Keratinocyte (primary cell): Measurements from ENCODE around the gene CXXC4. TPM values are rescaled to one million over a fixed set of nuclear protein-coding genes. Genes with fewer than 3 reads are reported as not detected.

Experiments
- DNase-seq: peaks from one replicate; pipeline ENCODE4 v3.0.0-alpha.2; 2011; ENCODE audit warnings: low read depth, missing footprints, low spot score
- FAIRE-seq: peaks from 2 replicates; lab custom pipeline; 2011; peaks lifted over from hg19 to GRCh38; lab: Jason Lieb, UNC
- H2AFZ ChIP-seq: 2 replicates; pipeline ENCODE4 v1.6.0; 2012; ENCODE audit warnings: low read length, control low read depth, inconsistent platforms; ENCODE audit not compliant: control insufficient read depth
- H3K27ac ChIP-seq: 2 replicates; pipeline ENCODE4 v1.5.1; 2011; ENCODE audit warnings: low read length; ENCODE audit not compliant: control insufficient read depth, insufficient read depth
- H3K27me3 ChIP-seq: 3 replicates; pipeline ENCODE4 v1.6.0; 2011; ENCODE audit warnings: low read length; ENCODE audit not compliant: control insufficient read depth, insufficient read depth; ENCODE audit errors: extremely low read depth
- H3K36me3 ChIP-seq, 2 experiments: 2 replicates in 1 of 2; 3 replicates in 1 of 2; pipeline ENCODE4 v1.5.1; 2011; ENCODE audit warnings: low read length in 2 of 2, mild to moderate bottlenecking in 1 of 2; ENCODE audit not compliant: control insufficient read depth in 2 of 2, insufficient read depth in 2 of 2; ENCODE audit errors: extremely low read depth in 1 of 2
- H3K4me1 ChIP-seq: 3 replicates; pipeline ENCODE4 v1.5.1; 2011; ENCODE audit warnings: low read length; ENCODE audit not compliant: control insufficient read depth, insufficient read depth; ENCODE audit errors: extremely low read depth
- H3K4me2 ChIP-seq: 3 replicates; pipeline ENCODE4 v1.6.0; 2011; ENCODE audit warnings: low read depth, low read length; ENCODE audit not compliant: control insufficient read depth, insufficient read depth; ENCODE audit errors: extremely low read depth
- H3K4me3 ChIP-seq, 3 experiments: fragments of 200-600 bp in 1 of 3; sonication (generic) in 1 of 3; 2 replicates in 2 of 3; 3 replicates in 1 of 3; pipeline ENCODE4 v1.5.1; 2011 to 2016; ENCODE audit warnings: low read length in 3 of 3, mild to moderate bottlenecking in 3 of 3, control low read depth in 2 of 3, inconsistent platforms in 1 of 3, low read depth in 1 of 3, mixed read lengths in 1 of 3, mixed run types in 1 of 3, moderate library complexity in 1 of 3; ENCODE audit not compliant: control insufficient read depth in 2 of 3, insufficient read depth in 2 of 3; ENCODE audit errors: extremely low read depth in 1 of 3
- H3K79me2 ChIP-seq: 2 replicates; pipeline ENCODE4 v1.6.0; 2012; ENCODE audit warnings: low read length; ENCODE audit not compliant: control insufficient read depth, insufficient read depth
- H3K9ac ChIP-seq: 3 replicates; pipeline ENCODE4 v1.6.0; 2011; ENCODE audit warnings: low read length; ENCODE audit not compliant: control insufficient read depth, insufficient read depth; ENCODE audit errors: extremely low read depth
- H3K9me1 ChIP-seq: 3 replicates; pipeline ENCODE4 v1.6.0; 2011; ENCODE audit warnings: low read length; ENCODE audit not compliant: control insufficient read depth, insufficient read depth; ENCODE audit errors: extremely low read depth
- H3K9me3 ChIP-seq: 2 replicates; pipeline ENCODE4 v1.5.1; 2012; ENCODE audit warnings: low read depth, low read length; ENCODE audit not compliant: control insufficient read depth
- H4K20me1 ChIP-seq: 3 replicates; pipeline ENCODE4 v1.6.0; 2011; ENCODE audit warnings: low read length; ENCODE audit not compliant: control insufficient read depth, insufficient read depth; ENCODE audit errors: extremely low read depth
- EZH2 ChIP-seq: IDR thresholded peaks from one replicate; pipeline ENCODE4 v1.6.1; 2012; ENCODE audit warnings: inconsistent platforms, mild to moderate bottlenecking, low read length, moderate library complexity
- dilution Hi-C: fragments of 300-500 bp; cut with MboI; formaldehyde crosslinking; loops from one replicate; pipeline ENCODE4 v1.7.0; 2020; ENCODE audit warnings: low sequenced_read_pairs; ENCODE audit not compliant: extremely low pct_ligation_motif_present
- polyA minus RNA-seq, 3 experiments: library from RNA; depleted of rRNA, polyadenylated mRNA; stranded (reverse); fragments of >200 nt; gene quantifications; 1 replicate in 1 of 3; 2 replicates in 1 of 3; 3 replicates in 1 of 3; pipeline ENCODE4 v1.2.3, GENCODE V29; 2011
- polyA plus RNA-seq, 5 experiments: library from polyadenylated mRNA; depleted of rRNA in 3 of 5; stranded (reverse) in 3 of 5; stranded (forward) in 1 of 5; unstranded in 1 of 5; fragments of >200 nt; gene quantifications; 1 replicate in 1 of 5; 2 replicates in 3 of 5; 3 replicates in 1 of 5; pipeline versions ENCODE4 v1.2.1 to v1.2.3, GENCODE V29; 2011 to 2012; ENCODE audit warnings: missing spikeins in 2 of 5, low read depth in 1 of 5, low replicate concordance in 1 of 5
- TF ChIP-seq, protein P1 (sequence below), 3 experiments: IDR thresholded peaks in 1 of 3; conservative IDR thresholded peaks in 1 of 3; optimal IDR thresholded peaks in 1 of 3; 2 replicates in 2 of 3; 3 replicates in 1 of 3; pipeline versions ENCODE3 to v1.5.1; 2011; ENCODE audit warnings: low read length in 3 of 3, mild to moderate bottlenecking in 3 of 3, moderate library complexity in 2 of 3, control low read depth in 1 of 3, inconsistent platforms in 1 of 3; ENCODE audit not compliant: insufficient read depth in 2 of 3; ENCODE audit errors: extremely low read depth in 1 of 3

The CXXC4 gene
- polyA plus RNA-seq (0.01 TPM in 1 of 3 replicates, not detected in the others), polyA minus RNA-seq (0.13 TPM in 1 of 3 replicates, not detected in the others)
- not detected for polyA plus RNA-seq (2011; ENCODE audit: low read depth)
- polyA plus RNA-seq (2011; cell fraction: cytosol; rRNA removed), result not detected in 2 replicates
- 0.03 TPM in 1 of 2 replicates, not detected in the other for polyA plus RNA-seq (2011; cell fraction: nucleus; rRNA removed)
- not detected in 2 replicates for polyA plus RNA-seq (2012; ENCODE audit: low replicate concordance)
- not detected for polyA minus RNA-seq (2011; cell fraction: cytosol; rRNA and poly(A)+ RNA removed)
- polyA minus RNA-seq (2011; cell fraction: nucleus; rRNA and poly(A)+ RNA removed), result not detected in 2 replicates

DNA sequence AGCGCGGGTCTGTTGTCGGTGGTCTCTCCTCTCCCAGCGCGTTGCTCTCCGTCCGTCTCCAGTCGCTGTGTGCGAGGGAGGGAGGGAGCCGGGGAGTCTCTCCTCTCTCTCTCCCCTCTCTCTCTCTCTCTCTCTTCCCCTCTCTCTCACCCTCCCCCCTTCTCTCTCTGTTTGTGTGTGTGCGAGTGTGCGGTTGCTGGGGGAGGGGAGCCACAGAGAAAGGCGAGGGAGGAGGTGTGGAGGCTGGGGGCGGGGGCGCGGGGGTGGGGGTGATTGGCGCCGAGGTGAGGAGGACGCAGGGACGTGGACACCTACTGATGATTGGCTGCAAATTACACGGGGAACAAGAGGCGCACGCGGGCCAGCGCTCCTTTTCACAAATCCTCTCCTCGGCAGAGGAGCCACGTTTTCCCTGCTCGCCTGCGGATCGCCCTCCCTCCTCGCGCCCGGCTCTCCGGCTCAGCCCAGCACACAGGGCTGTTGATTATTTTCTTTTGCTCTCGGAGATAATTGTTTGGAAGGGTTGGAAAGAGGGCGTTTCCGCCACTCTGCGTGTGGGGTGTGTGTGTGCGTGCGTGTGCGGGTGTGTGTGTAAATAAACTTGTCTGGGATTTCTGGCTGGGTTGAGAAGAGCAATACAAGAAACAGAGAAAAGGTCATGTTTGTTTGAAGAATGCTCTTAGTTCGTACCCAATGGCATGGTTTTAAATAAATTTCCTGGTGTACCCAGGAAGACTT, at the start of gene CXXC4:
Gene CXXC4 (minus strand): TSS at position 73 of the 738 bp plus-strand sequence. CDS start 3,092 bp downstream, outside the sequence.
- Histone ChIP-seq H3K9me1 (no peaks in the 10 kb centered on the region), H3K9ac (no peak within 1 kb of the TSS), H2AFZ (peak within 1 kb of the TSS; percentile 77), H4K20me1 (no peaks in the 10 kb centered on the region), H3K4me3 (peak within 1 kb of the TSS; percentile 31 to 71 (median 64)), H3K27ac (no peak within 1 kb of the TSS), H3K4me1 (no peaks in the 10 kb centered on the region), H3K27me3 (peaks cover 41% of the 10 kb centered on the region), H3K4me2 (peak within 1 kb of the TSS; percentile 89), H3K36me3 (no peaks in the 10 kb centered on the region), H3K79me2 (no peaks in the 10 kb centered on the region), H3K9me3 (no peaks in the 10 kb centered on the region)
- FAIRE-seq (no peak), DNase-seq (no peak)
- dilution Hi-C loops, result no loop called here
- TF ChIP-seq, protein P1, sequence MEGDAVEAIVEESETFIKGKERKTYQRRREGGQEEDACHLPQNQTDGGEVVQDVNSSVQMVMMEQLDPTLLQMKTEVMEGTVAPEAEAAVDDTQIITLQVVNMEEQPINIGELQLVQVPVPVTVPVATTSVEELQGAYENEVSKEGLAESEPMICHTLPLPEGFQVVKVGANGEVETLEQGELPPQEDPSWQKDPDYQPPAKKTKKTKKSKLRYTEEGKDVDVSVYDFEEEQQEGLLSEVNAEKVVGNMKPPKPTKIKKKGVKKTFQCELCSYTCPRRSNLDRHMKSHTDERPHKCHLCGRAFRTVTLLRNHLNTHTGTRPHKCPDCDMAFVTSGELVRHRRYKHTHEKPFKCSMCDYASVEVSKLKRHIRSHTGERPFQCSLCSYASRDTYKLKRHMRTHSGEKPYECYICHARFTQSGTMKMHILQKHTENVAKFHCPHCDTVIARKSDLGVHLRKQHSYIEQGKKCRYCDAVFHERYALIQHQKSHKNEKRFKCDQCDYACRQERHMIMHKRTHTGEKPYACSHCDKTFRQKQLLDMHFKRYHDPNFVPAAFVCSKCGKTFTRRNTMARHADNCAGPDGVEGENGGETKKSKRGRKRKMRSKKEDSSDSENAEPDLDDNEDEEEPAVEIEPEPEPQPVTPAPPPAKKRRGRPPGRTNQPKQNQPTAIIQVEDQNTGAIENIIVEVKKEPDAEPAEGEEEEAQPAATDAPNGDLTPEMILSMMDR (optimal IDR thresholded peaks at IDR 0.05 in 1 of 3, IDR thresholded peaks at IDR 0.05 in 1 of 3, conservative IDR thresholded peaks at IDR 0.05 in 1 of 3; ENCODE audit: extremely low read depth in 1 of 3, insufficient read depth in 2 of 3, low read length in 3 of 3), result no peak
- no peak for TF ChIP-seq EZH2

DNA sequence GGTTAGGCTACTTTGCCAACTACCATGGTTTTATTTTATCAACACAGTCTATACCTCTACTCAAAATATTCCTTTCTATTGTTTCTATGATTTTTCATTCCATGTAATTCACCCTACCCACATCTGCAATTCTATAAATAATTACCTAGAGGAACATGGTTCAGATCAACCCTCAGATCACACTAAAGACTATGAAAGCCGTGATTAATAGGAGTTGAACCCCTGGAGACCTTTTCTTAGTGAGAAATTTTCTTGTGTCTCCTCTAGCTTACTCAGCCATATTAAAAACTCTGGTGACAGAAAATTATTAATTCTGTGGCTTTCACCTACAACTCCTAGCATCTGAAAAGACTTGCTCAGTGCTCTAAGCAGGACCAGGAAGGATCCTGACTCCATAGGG, 38.5 kb upstream of the CXXC4 start:
- H3K27me3 ChIP-seq, result no peaks in the 10 kb centered on the region
- no peaks in the 10 kb centered on the region for H3K36me3 ChIP-seq
- no peak overlapping the region for H3K4me3 ChIP-seq
- H3K4me2 ChIP-seq, result no peak overlapping the region
- no peaks in the 10 kb centered on the region for H3K79me2 ChIP-seq
- H3K4me1 ChIP-seq, result no peaks in the 10 kb centered on the region
- TF ChIP-seq EZH2, result no peak
- TF ChIP-seq, protein P1 (optimal IDR thresholded peaks at IDR 0.05 in 1 of 3, IDR thresholded peaks at IDR 0.05 in 1 of 3, conservative IDR thresholded peaks at IDR 0.05 in 1 of 3; ENCODE audit: extremely low read depth in 1 of 3, insufficient read depth in 2 of 3, low read length in 3 of 3), result no peak
- no peak overlapping the region for H3K9ac ChIP-seq
- dilution Hi-C loops, result no loop called here
- H3K27ac ChIP-seq, result no peak overlapping the region
- no peak for FAIRE-seq
- H2AFZ ChIP-seq, result no peak overlapping the region
- DNase-seq, result no peak
- no peaks in the 10 kb centered on the region for H4K20me1 ChIP-seq
- no peaks in the 10 kb centered on the region for H3K9me1 ChIP-seq
- H3K9me3 ChIP-seq, result no peaks in the 10 kb centered on the region
